GM10266 (cell line): ENCODE data around the gene HBEGF.

ENCODE experiments used
- DNase-seq: peaks from one replicate; pipeline ENCODE4 v3.0.0; 2012; ENCODE audit errors: extremely low spot score
- TF ChIP-seq, protein P1 (sequence below): IDR thresholded peaks from 2 replicates; pipeline ENCODE4 v1.5.1; 2012; ENCODE audit warnings: mild to moderate bottlenecking, low read depth; ENCODE audit not compliant: control insufficient read depth, insufficient read depth; ENCODE audit errors: missing control alignments

Gene HBEGF

DNA sequence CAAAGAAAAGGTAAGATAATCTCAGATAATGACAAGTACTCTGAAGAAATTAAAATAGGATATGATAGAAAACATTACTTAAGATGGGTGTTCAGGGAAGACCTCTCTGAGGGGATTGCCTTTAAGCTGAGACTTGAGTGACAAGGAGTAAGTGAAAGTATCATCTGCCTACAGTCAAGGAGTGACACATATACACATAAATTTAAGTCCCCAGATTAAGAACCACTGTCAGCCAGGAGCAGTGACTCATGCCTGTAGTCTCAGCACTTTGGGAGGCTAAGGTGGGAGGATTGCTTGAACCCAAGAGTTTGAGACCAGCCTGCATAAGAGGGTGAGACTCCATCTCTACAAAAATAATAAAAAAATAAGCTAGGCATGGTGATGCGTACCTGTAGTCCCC lies 35.6 kb upstream of the HBEGF start:
- no peak for DNase-seq
- TF ChIP-seq, protein P1, sequence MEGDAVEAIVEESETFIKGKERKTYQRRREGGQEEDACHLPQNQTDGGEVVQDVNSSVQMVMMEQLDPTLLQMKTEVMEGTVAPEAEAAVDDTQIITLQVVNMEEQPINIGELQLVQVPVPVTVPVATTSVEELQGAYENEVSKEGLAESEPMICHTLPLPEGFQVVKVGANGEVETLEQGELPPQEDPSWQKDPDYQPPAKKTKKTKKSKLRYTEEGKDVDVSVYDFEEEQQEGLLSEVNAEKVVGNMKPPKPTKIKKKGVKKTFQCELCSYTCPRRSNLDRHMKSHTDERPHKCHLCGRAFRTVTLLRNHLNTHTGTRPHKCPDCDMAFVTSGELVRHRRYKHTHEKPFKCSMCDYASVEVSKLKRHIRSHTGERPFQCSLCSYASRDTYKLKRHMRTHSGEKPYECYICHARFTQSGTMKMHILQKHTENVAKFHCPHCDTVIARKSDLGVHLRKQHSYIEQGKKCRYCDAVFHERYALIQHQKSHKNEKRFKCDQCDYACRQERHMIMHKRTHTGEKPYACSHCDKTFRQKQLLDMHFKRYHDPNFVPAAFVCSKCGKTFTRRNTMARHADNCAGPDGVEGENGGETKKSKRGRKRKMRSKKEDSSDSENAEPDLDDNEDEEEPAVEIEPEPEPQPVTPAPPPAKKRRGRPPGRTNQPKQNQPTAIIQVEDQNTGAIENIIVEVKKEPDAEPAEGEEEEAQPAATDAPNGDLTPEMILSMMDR: no peak

DNA sequence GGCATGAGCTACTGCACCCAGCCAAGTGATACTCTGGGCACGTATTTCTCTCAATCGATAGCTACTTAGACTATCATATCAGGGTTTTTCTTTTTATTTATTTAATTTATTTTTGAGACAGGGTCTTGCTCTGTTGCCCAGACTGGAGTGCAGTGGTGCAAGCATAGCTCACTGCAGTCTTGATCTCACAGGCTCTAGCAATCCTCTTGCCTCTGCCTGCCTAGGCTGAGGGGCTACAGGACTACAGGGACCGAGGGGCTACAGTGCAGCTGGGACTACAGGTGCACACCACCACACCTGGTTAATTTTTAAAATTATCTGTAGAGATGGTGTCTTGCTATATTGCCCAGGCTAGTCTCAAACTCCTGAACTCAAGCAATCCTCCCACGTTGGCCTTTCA lies 34.9 kb upstream of the HBEGF start:
- TF ChIP-seq, protein P1: no peak
- no peak for DNase-seq

DNA sequence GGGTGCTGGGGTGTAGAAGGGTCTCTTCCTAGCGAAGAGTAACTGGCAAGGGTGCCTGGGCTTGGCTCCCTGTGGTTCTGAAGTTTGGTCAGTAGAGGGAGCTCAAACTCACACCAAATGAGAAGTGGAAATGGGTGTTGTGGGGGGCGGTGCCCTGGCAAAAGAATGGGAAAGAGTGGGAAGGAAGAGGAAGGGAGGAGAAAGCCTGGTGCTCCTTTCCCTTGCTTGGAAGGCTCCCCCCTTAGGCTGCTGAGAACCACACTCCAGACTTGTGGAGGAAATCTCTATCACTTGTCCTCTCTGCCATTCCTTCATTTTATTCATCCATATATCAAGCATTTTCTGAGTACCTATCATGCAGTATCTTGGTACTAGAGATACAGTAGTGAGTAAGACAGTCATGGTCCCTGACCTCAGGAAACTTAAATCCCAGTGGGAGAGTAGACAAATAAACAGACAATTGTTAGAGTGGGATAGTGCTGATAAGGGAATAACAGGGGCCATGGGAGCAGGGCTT lies 26.6 kb upstream of the HBEGF start:
- TF ChIP-seq, protein P1: peak; percentile 87
- DNase-seq: peak; percentile 55

DNA sequence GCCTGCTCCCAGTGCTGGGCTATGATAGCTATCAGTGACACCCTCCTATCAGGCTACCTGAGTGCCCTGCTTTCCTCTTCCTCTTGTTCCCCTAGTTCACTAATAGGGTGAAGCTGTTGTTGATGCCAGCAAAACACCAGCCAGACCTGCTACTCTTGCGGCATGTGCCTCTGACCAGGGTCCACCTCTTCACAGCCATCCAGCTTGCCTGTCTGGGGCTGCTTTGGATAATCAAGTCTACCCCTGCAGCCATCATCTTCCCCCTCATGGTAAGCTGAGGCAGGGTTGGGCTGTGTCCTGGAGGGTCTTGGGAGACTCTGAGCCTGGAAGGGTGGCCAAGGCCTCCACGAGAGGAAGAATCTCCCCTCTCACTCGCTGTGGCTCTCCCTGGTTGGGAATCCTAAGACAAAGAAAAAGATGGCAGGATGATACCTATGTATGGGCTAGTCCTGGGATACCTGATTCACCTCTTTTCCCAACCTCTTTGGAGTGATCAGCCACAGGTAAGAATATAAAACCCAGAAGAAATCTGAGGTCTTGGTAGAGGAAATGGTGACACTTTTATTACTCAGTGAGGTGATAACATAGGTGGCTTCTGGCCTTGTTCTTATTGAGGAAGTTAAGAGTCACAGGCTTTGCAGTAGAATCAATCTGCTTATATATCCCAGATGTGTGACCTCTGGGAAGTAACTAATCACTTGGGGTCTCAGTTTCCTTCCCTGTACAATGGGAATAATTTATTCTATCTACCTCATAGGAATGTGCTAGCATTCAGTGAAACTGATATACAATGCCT lies 25.2 kb upstream of the HBEGF start:
- TF ChIP-seq, protein P1: no peak
- no peak for DNase-seq

DNA sequence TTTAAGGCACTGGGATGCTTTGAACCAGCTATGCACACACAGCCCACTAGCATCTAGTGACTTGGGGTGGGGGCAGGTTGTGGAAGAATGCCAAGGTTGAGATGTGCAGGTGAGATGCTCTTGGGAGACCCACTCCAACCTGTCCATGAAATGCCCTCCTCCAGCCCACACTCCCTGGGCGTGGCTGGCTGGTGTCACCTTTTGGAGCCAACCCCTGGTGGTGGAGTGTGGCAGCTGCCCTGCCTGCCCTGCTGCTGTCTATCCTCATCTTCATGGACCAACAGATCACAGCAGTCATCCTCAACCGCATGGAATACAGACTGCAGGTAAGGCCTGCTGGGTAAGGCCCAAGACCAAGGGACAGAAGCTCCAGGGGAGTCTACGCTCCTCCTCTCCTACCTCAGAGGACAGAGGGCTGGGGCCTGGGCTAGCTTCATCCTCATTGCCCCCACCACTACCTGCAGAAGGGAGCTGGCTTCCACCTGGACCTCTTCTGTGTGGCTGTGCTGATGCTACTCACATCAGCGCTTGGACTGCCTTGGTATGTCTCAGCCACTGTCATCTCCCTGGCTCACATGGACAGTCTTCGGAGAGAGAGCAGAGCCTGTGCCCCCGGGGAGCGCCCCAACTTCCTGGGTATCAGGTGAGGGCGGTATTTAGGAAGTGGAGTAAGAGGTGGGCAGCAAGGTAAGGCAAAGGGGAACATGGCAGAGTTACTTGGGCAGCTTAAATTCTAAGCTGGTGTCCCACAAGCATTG lies 21.0 kb upstream of the HBEGF start:
- DNase-seq: no peak
- TF ChIP-seq, protein P1: no peak

DNA sequence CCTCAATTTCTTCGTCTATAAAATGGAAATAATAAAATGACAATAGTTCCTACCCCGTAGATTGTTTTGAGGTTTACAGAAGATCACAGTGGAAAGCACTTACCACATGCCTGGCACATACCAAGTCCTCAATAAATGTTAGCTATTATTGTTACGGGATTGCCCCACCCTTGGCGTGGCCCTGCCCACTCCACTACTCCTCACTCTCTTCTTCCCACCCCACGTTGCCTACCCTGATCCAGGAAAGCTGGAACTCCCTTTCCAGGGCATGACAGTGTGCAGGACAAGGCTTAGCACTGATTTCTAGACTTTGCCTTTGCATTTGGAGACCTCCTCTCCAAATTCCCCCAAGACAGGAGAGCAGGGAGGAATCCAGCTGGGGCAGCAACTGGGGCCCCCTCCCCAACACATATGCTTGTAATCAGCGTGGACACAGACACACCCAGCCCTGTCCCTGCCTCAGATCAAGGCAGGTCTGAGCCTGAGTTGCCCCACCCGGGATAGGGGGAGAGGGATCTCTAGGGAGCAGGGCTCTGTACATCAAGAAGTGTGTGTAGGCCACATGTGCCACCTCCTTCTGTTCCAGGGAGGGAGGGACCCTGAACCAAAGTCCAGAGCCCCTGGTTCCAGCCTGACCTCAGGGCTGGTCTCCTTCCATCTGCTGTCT lies 20.3 kb upstream of the HBEGF start:
- DNase-seq: no peak
- TF ChIP-seq, protein P1: no peak

DNA sequence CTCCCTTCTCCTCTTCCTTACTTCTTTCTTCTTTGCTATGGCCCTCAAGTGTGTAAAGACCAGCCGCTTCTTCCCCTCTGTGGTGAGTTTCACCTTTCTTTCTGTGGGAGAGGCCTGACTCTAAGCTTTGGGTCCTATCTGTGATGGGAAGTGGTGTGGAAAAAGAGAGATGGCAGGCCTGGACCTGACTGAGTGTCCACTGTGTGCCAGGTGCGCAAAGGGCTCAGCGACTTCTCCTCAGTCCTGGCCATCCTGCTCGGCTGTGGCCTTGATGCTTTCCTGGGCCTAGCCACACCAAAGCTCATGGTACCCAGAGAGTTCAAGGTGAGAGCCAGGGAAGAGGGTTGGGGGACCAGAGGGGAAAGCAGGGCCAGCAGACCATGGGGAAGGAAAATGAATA lies 19.5 kb upstream of the HBEGF start:
- no peak for DNase-seq
- TF ChIP-seq, protein P1: no peak
